GM19043 (cell line): Measurements from ENCODE around the gene GUCA1A.
"Not testable (repeated sequence)": the region's sequence is repeated elsewhere in the genome, so short reads cannot be mapped to it uniquely, and the experiment has no call there.

ENCODE experiments used
- ATAC-seq: cut with Tn5 transposase; IDR thresholded peaks from one replicate; pipeline ENCODE4 v1.9.1; 2021; ENCODE audit warnings: low read depth; ENCODE audit not compliant: unreplicated experiment

The GUCA1A gene

DNA sequence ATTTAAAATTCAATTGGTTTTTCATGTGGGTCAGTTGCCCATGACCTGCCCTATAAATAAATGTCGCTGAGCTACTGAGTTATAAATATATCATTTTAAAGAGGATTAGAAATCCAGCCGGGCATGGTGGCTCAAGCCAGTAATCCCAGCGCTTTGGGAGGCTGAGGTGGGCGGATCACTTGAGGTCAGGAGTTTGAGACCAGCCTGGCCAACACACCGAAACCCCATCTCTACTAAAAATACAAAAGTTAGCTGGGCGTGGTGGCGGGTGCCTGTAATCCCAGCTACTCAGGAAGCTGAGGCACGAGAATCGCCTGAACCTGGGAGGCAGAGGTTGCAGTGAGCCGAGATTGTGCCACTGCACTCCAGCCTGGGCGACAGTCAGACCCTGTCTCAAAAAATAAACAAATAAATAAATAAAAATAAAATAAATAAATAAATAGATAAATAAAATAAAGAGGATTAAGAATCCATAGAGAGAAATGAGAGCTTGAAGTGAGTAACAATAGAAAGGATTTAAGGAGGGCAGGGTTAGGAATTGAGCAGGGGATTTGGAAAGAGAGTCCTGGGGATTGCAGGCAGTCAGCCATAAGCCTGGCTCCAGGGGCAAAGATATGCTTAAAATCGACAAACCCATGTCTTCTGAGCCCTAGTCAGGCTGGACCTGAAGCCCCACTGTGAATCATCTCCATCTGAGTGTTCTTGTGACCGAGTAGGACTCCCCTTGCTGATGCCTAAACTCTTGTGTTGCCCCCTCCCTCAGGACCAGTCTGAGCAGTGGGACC, 29.2 kb downstream of the GUCA1A start:
- ATAC-seq = not testable (repeated sequence)

DNA sequence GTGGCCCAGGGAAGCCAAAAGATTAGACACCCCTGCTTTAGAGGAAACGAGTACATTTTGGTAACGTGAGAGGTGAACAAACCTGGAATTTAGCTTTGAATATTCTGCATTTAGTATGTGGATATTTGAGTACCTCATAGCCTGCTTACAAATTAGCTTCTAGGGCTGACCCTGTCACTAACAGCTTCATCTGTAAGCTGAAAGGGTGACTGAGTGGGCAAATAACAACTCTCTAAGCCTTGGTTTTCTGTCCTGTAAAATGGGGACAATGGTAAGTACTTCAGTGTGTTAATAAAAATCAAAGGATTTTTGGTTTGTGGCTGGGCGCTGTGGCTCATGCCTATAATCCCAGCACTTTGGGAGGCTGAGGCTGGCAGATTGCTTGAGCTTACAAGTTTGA, 30.0 kb downstream of the GUCA1A start:
- no peak for ATAC-seq

DNA sequence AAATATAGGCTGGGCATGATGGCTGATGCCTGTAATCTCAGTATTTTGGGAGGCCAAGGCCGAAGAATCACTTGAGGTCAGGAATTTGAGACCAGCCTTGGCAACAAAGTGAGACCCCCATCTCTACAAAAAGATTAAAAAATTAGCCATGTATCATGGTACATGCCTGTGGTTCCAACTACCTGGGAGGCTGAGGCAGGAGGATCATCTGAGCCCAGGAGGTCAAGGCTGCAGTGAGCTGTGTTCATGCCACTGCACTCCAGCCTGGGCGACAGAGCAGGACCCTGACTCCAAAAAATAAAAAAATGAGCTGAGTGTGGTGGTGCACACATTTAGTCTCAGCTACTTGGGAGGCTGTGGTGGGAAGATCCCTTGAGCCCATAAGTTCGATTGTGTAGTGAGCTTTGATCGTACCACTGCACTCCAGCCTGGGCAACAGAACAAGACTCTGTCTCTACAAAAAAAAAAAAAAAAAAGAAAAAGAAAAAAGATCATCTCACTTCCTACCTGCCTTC, 31.7 kb downstream of the GUCA1A start:
- ATAC-seq = no peak

DNA sequence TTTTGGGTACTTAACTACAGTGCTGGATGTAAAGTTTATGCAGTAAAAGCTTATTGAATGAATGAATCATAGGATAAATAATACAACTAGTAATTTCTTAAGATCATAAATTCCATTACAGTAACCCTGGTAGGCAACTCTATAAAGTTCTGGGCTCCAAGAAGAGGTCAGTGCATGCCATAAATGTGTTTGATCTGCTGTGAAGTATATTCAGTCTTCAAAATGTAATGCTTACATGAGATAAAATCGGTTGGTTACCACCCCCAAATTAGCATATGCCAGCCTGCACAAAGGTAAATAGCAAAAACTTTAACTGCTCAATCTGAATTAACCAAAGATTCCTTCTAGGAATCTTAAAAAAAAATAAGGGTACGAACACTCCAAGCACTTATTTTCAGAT, 34.4 kb downstream of the GUCA1A start:
- ATAC-seq = not testable (repeated sequence)

DNA sequence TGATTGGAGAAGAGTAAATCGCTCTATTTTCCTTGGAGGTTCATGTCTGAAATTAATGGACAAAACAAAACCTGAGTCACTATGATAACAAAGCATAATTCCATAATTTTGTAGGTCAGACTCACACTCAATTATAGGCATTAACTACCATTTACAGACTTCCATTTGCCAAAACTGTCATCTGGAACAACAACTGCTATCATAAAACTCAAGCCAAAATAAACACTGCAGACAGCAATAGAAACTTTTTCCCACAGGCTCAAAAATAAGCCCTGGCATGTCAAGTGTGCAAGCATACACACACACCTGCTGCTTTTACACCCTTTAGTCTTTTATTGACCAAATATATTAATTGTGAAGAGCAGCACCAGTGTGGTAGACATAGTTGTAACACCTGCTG, 37.4 kb downstream of the GUCA1A start:
- ATAC-seq = no peak

DNA sequence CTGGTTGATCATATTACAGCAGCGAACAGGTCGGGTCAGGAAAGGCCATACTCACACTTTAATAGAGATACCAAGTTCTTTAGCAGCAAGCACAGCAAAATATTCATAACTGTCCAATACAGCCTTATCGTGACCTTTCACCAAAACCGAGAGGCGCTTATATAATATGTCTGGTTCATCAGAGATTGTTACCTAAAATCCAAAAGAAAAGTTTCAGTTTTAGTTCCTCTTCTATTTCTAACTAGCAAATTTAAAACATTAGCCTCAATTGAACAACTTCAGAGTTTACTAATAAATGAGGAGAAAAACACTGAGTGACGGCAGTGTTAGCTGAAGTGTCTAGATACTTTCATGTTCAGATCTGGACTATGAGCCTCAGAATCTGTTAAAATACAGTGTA, 38.6 kb downstream of the GUCA1A start:
- no peak for ATAC-seq

DNA sequence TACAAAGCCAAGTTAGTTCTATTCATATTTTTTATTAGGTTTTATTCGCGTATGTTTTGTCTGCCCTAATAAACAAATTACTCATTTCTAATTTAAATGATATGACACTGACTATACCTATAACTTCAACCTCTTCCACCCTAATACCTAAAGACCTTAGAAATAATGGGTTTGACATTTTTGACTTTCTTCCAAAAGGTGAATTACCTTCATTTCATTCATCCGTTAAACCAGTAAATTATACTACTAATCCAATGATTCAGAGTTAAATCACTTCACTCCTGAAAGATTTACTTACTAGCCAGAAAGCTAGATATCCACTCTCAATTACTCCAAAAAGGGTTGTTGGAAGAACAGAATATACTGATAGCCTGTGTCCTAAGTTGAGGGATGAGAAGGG, 39.3 kb downstream of the GUCA1A start:
- no peak for ATAC-seq

DNA sequence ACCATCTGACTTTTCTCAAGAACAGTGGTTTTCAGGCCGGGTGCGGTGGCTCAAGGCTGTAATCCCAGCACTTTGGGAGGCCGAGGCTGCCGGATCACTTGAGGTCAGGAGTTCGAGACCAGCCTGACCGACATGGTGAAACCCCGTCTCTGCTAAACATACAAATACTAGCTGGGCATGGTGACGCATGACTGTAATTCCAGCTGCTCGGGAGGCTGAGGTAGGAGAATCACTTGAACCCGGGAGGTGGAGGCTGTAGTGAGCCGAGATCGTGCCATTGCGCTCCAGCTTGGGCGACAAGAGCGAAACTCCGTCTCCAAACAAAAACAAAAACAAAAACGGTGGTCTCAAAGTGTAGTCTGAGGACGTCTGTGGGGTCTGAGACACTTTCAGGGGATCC, 43.3 kb downstream of the GUCA1A start:
- not testable (repeated sequence) for ATAC-seq

DNA sequence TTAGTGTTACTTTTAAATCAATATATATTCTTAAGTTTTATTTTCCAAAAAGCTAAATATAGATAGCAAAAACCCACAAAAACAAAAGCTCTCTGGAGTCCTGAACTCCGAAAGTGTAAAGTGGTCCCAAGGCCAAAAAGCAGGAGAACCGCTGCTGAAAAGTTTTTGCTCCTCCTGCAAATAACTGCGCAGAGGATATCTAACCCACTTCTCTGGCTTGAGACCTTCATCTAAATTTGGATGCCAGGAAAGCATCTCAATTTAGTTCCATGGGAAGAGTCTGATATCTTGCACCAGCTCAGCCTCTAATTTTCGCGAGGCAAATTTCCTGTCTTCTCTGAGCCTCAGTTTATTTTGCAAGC, 44.0 kb downstream of the GUCA1A start:
- ATAC-seq = no peak

DNA sequence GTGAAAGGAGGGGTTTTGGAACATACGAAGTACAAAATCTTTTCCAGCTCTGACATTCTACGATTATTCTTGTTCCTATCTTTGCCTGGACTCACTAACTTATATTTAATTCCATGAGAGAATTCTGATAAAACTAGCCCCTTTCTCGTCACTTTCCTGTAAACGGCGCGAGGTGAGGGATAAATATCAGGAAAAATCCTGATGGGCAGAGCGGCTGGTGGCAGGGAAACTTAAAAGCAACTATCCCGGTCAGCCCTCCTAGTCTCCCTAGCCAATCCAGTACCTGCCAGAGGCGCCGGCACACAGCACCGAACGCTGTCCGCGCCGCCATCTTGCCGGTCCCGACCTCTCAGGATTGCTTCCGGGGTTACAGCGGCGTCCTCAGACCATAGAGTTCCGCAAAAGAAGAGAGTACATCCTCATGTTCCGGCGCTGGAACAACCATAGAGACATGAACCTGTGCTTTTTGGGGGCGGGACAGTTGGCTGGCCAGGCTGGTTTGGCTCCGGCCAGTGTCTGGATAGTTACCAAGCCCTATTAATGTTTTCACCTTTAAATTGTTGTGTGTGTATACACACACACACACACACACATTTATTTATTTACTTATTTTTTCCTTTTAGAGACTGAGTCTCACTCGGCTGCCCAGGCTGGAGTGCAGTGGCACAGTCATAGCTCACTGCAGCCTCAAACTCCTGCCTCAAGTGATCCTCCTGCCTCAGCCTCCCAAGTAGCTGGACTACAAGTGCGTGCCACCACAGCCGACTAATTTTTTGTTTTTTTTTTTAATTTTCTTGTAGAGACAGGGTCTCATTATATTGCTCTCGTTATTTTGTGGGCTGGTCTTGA, 44.6 kb downstream of the GUCA1A start, which contains the start of gene MRPS10:
MRPS10 (minus strand) TSS at position 343 of the 849 bp plus-strand sequence; CDS start at position 331, 12 bp downstream.
- peak; percentile 93 for ATAC-seq

DNA sequence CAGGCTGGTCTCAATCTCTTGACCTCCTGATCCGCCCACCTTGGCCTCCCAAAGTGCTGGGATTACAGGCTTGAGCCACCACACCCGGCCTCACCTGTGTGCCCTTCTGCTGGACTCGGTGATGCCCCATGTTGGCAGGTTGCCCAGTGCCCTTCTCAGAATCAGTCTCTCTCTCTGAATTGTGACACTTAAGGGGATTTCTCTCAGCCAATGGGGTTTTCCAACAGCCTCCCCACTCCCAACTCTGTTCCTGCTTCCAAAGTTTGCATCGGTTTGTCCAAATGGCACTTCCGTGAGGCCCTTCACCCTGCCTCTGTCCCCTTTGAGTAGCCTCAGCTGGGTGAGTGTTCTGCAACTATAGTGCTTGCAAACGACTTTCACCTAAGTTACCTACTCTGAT, 47.6 kb downstream of the GUCA1A start:
- no peak for ATAC-seq

DNA sequence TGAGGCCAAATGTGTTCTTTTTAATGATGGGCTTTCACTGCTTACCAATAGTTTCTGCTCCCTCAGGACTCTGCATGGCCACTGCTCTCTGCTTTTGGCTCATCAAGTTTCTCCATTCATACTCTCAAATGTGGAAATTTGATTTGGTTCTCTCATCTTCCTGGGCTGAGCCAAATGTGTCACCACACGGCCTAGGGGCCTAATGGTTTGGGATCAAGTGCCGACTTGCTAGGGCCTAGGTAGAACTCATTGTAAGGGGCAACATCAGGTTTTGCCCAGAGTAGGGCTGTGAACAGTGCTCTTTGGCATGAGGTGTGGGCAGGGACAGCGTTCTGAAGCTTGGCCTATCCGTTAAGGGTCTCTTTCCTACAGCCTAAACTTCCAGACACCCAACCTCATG, 48.4 kb downstream of the GUCA1A start:
- no peak for ATAC-seq

DNA sequence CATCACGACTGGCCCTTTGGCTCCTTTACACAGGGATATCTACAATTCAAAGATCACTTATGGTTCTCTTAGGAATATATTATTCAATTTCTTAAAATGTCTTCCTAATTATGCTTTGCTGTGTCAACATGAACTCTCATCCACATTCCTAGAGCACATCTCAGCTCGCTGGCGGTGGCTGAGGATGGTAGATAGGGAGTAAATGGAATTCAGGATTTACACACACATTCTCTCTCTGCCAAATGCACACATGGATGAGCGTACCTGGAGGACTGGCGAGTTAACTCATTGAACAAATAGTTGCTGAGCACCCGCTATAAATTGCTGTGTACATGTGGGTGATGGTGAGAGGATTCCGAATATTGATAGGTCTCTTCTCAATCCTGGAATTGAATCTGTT, 49.3 kb downstream of the GUCA1A start:
- no peak for ATAC-seq

DNA sequence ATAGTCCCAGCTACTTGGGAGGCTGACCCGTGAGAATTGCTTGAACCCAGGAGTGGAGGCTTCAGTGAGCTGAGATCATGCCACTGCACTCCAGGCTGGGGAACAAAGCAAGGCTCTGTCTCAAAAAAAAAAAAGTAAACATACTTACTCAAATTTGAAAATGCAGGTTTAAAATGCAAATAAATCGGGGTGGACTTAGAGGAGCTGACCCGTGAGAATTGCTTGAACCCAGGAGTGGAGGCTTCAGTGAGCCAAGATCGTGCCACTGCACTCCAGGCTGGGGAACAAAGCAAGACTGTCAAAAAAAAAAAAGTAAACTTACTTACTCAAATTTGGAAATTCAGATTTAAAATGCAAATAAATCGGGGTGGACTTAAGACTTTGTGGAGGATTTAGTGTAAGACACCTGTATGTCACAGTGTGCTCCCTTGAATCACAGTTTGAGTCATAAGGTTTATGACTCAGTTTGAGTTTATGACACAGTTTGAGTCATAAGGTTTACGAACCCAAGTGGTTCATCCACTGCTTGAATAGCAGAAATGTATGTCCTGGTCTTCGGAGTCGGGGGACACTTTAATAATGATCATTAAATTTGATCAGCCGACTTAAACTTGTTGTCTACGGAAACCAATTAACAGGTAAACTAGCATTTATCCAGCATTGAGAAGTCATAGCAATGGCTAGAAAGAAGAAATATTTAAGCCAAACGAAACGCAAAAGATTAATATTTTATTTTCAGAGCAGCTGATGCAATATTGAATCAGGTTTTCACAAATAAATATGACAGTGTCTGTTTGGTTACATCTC, 51.3 kb downstream of the GUCA1A start:
- ATAC-seq = peak; percentile 92

DNA sequence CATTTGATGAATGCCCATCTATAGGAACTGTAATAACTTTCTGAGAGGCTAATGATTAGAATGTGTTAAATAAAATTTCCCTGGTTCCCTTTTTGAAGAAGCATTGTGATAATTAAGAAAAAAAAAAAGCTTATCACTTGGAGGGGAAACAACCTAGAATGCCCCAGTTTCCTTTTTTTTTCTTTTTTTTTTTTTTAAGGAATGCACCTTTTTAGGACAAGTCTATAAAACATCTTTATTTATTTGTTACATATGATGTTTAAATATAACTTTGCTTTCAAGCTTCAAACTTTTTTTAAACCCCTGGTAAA, 51.8 kb downstream of the GUCA1A start:
- no peak for ATAC-seq

DNA sequence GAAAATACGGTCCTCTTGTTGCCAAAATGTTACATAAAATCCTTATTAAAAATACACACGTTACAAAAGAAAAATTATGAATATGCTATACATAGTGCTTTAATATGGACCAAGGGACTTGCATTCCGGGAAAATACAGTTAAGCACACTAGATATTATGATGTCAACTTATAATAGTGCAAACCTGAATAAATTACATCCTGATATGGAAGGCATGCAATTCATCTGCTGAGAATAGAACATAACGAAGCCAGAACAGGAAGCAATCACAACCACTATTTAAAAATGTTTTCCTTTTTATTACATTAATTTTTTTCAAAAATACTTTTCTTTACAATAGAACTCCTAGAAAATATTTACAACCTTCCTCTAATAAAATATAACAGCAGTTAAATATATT, 52.3 kb downstream of the GUCA1A start:
- no peak for ATAC-seq

DNA sequence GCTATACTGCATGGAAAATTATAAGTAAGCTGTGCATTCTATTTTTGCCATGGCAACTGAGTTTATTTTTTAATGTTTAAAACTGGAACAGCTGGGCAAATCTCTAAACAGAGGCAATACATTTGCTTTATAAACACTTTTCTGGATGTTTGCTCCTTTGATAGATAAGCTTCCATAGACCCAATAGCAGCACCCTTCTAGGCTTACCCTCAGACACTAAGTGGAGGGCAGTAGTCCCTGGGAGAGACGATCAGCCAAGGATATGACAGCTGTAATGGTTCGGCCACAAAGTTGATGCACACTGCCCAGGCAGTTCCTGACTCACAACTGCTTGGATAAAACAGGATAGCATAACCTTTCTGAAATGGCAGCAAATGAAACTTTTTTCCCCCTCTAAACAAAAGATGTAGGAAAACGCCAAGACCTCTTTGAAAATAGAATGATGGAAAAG, 53.0 kb downstream of the GUCA1A start:
- ATAC-seq = no peak

DNA sequence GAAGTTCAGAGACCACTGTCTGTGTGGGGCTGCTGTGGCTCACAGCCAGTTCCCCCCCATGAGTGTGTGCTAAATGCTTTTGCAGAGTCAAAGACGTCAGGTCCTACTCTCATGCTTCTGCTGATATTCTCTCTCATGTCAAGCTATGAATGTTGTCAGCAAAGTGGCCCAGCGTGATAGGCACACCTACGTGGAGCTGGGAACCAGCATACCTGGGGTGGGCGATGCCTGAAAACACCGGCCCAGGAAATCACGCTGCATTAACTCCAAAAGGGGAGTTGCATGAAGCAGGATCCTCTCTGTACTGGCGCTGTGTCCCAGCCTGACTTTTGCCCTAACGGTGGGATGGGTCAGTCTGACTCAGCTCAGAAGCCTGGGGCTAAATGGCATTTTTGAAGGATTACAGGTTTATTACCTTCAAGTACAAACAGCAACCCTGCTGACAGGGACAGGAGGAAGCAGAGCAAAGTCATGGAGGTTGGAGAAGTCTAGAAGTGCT, 53.5 kb downstream of the GUCA1A start:
- no peak for ATAC-seq

DNA sequence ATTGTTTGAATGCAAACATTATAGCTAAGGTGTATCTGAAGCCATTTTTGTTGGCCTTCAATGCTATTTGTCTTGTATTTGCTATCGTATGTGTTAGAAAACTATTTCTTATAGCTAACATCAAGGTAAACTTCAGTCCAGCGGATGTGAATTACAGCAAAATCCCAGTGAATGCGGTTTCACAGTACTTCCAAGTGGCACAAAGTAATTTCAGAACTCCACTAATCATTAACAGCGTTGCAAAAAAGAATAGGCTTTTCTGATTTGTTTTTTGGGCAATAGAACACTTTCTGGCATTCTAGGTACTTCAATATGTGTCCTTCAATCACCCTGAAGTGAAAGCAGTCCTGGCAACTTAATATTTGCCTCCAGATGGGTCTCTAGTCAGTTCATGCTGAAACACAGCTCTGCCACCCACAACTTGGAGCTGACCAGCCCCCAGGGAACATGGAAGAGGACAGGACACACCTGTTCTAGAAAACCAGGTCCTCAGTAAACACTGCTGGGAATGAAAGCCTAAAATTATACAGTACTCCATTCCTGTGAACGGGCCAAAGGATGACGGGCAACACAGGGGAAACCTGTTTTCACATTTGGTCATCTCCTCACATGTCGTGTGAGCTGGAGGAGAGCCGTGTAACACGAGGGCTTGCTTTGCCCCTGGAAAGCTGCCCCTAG, 54.1 kb downstream of the GUCA1A start:
- no peak for ATAC-seq

DNA sequence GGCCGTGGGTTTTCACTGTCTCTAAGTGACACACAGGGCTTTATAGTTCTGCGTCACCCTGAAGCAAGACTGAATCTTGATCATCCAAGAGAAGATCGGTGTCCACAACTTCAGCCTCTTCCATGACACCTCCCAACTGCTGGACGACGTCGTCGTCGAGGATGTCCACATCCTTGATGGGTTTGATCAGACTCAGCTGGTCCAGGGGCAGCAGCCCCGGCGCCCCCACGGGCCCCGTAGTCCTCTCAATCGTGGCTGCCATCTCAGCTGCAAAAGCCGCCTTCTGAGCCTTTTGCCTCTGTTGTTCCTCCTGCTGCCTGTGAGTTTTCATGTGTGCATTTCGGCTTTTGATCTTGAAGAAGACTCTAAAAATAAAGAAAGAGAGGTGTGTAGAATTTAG, 55.1 kb downstream of the GUCA1A start:
- ATAC-seq = no peak
